PFSK-1 (cell line): ENCODE results near the gene VARS1.

Experiments used
- FOXP2 ChIP-seq: optimal IDR thresholded peaks from 2 replicates; pipeline ENCODE3; 2011; ENCODE audit warnings: borderline replicate concordance, control low read depth, inconsistent platforms; ENCODE audit not compliant: insufficient read depth; ENCODE audit errors: extremely low read length, extremely low read depth
- POLR2AphosphoS5 ChIP-seq: IDR thresholded peaks from 2 replicates; pipeline ENCODE4 v1.6.1; 2012; ENCODE audit warnings: low read depth, mild to moderate bottlenecking, control low read depth, low read length, moderate library complexity
- REST ChIP-seq, 2 experiments: IDR thresholded peaks; 2 replicates each; pipeline versions ENCODE4 v1.6.1 to v1.8.0; 2011 to 2012; ENCODE audit warnings: low read depth in 2 of 2, low read length in 2 of 2, control low read depth in 1 of 2, inconsistent platforms in 1 of 2, mild to moderate bottlenecking in 1 of 2, moderate library complexity in 1 of 2; ENCODE audit not compliant: insufficient read depth in 1 of 2
- SIN3A ChIP-seq: IDR thresholded peaks from 2 replicates; pipeline ENCODE4 v1.6.1; 2012; ENCODE audit warnings: mild to moderate bottlenecking, low read length, moderate library complexity, borderline replicate concordance; ENCODE audit not compliant: insufficient read depth
- TAF1 ChIP-seq: IDR thresholded peaks from 2 replicates; pipeline ENCODE4 v1.6.1; 2012; ENCODE audit warnings: low read length, control low read depth, borderline replicate concordance; ENCODE audit not compliant: insufficient read depth

VARS1 gene

GRCh38 chr6:31777667-31778050, 17.9 kb downstream of the VARS1 start:
- TF ChIP-seq SIN3A (no peak), REST (IDR thresholded peaks at IDR 0.05; ENCODE audit: insufficient read depth in 1 of 2, low read depth in 2 of 2, low read length in 2 of 2) (no peak), FOXP2 (no peak), POLR2AphosphoS5 (no peak; the same call in 1 of the 2 replicates), TAF1 (no peak)

- peak; percentile 70 for TF ChIP-seq POLR2AphosphoS5
- TF ChIP-seq SIN3A, result peak; percentile 78; the same call in 1 of the 2 replicates
- no peak for TF ChIP-seq FOXP2
- TF ChIP-seq REST (IDR thresholded peaks at IDR 0.05; ENCODE audit: insufficient read depth in 1 of 2, low read depth in 2 of 2, low read length in 2 of 2), result peak in 1 of 2 experiments; percentile 13; a peak in 3 of 4 replicates
- TF ChIP-seq TAF1, result peak; percentile 54; the same call in 1 of the 2 replicates
Observed at GRCh38 chr6:31776989-31777666, 18.4 kb downstream of the VARS1 start, which contains the start of gene VWA7. TSS of gene VWA7 (minus strand) at chr6:31777328. CDS start at chr6:31776779, 549 bp downstream.

DNA sequence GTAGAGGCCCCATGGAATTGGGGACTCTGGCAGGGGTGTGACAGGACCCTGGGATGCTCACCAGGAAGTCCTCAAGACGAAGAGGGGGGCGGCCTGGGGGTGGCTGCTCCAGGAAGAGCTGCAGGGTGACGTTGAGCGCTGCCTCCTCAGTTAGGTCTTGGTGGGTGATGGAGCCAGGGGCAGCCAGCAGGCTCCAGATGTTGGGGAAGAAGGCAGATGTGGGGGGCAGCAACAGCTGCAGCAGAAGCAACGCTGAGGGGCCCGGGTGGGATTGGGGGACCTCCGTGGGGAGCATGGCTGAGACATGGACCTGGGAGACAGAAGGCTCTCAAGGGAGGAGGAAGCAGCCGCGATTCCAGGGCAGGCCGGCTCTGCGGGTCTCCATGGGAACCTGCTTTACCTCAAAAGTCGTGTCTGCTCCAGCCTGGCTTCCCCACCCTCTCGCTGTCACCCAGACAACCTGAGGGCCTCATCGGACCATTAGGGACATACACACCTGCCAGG, 19.0 kb downstream of the VARS1 start:
- no peak for TF ChIP-seq TAF1
- no peak for TF ChIP-seq POLR2AphosphoS5
- TF ChIP-seq FOXP2, result no peak
- no peak for TF ChIP-seq REST (IDR thresholded peaks at IDR 0.05; ENCODE audit: insufficient read depth in 1 of 2, low read depth in 2 of 2, low read length in 2 of 2)
- no peak for TF ChIP-seq SIN3A

GRCh38 chr6:31775633-31776484, 19.7 kb downstream of the VARS1 start:
- TF ChIP-seq FOXP2 (no peak), REST (IDR thresholded peaks at IDR 0.05; ENCODE audit: insufficient read depth in 1 of 2, low read depth in 2 of 2, low read length in 2 of 2) (no peak), POLR2AphosphoS5 (no peak), TAF1 (no peak), SIN3A (no peak)
